Measurements from ENCODE around the gene C2orf69.
A peak's percentile ranks its signal among the peaks of the same experiment; 100 is the strongest.

The C2orf69 gene

DNA sequence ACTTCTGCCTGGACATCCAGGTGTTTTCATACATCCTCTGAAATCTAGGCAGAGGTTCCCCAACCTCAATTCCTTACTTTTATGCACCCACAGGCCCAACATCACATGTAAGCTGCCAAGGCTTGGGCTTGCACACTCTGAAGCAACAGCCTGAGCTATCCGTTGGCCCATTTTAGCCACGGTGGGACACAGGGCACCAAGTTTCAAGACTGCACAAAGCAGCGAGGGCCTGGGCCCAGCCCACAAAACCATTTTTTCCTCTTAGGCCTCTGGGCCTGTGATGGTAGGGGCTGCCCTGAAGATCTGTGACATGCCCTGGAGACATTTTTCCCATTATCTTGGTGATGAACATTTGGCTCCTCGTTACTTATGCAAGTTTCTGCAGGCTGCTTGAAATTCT is 5.9 kb downstream of the C2orf69 start:
- DNase-seq = no peak

DNA sequence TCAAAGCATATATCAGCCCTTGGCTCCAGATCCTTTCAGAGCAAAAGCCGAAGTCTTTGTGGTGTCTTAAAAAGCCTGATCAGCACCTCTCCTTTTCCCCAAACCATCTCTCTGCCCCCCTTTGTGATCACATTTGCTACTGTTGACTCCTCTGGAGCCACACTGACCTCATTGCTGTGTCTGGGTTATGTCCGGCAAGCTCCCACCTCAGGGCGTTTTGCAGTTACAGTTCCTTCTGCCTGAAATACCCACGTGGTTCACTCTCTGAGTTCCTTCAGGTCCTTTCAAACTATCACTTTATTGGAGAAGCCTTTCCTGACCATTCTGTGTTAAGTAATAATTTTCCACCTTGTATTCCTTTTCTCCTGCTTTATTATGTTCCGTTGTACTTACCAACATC is 11.8 kb downstream of the C2orf69 start:
- no peak for DNase-seq

GRCh38 chr2:199923924-199924323 is 12.8 kb downstream of the C2orf69 start:
- no peak for DNase-seq

GRCh38 chr2:199926806-199927205 is 15.7 kb downstream of the C2orf69 start:
- no peak for DNase-seq

- DNase-seq = no peak
Measured at GRCh38 chr2:199928226-199928625, 17.1 kb downstream of the C2orf69 start.

GRCh38 chr2:199928626-199929025 is 17.5 kb downstream of the C2orf69 start:
- no peak for DNase-seq

- DNase-seq = no peak
Measured at GRCh38 chr2:199929262-199929661, 18.2 kb downstream of the C2orf69 start.

- DNase-seq = no peak
Measured at GRCh38 chr2:199932312-199932855, 21.3 kb downstream of the C2orf69 start.

GRCh38 chr2:199933466-199933865 is 22.4 kb downstream of the C2orf69 start:
- no peak for DNase-seq

DNA sequence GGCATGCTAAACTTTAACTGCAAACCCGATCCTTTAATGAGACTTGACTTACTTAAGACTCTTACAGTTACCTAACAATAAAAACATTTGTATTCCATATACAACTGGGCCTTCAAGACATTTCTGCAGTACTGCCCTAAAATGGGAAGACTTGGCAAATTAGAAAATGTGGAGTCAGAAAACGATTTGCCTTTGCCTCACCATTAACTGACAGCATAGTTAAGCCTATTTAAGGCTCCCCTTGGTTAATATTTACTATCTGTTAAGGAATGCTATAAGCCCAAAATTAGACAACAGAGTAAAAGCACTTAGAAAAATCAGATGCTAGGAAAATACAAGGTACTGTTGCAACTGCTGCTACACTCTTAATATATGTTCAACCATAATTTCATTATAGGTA is 25.5 kb downstream of the C2orf69 start:
- no peak for DNase-seq

DNA sequence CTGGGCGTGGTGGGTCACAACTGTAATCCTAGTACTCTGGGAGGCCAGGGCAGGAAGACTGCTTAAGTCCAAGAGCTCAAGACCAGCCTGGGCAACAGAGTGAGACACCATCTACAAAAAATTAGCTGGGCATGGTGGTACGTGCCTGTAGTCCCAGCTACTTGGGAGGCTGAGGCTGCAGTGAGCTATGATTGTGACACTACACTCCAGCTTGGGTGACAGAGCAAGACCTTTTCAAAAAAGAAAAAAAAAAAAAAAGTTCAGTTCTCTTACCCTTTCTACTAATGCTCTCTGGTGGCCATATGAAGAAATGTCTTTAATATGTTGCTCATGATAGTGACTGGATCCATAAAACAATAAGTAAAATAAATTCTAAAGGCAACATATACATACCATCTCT is 29.3 kb downstream of the C2orf69 start:
- no peak for DNase-seq

DNA sequence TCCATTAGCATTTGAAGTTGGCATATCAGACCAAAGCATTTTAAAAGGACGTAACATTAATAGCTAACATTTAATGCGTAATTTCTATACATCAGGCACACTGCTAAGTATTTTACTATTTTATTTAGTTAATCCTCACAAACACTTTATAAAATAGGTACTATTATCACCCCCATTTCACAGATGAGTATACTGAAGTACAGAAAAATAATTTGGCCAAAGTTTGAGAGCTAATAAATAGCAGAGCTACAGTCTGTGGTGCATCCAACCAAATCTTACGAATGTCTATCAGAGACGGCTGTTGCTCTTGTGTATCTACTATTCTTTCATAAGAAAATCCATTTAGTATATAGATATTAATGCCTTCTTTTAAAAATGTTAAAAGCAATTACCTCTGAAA is 32.3 kb downstream of the C2orf69 start:
- DNase-seq = no peak

DNA sequence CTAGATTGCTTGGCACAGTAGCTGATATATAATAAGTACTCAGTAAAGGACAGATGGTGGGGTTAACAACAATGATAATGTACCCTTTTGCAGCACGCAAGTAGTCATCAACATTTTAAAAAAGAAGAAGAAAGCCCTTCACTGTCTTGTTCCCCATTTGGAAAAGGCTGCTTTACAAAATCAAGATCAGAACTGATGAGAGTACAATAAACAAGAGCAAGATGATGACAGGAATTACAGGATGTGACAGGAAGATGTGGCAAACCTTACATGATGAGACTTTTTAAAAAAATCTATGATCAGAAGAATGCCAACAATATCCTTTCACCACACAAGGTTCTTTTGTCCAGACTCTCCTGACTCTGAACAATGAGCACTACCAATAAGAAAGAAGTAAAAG is 35.1 kb downstream of the C2orf69 start:
- no peak for DNase-seq

- no peak for DNase-seq
Measured at GRCh38 chr2:199946836-199947235, 35.7 kb downstream of the C2orf69 start.

DNA sequence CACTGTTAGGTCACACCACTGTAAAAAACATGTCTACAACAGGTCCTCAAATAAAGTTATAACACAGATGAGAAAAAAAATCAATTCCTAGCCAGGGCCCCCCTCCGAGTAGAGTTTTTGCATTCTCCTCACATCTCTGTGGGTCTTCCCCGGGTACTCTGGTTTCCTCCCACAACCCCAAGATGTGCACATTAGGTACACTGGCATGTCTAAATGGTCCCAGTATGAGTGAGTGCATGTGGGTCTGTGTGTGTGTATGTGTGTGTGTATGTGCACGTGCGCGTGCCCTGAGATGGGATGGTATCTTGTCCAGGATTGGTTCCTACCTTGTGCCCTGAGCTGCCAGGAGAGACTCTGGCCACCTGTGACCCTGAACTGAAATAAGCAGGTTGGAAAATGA is 39.3 kb downstream of the C2orf69 start:
- no peak for DNase-seq

DNA sequence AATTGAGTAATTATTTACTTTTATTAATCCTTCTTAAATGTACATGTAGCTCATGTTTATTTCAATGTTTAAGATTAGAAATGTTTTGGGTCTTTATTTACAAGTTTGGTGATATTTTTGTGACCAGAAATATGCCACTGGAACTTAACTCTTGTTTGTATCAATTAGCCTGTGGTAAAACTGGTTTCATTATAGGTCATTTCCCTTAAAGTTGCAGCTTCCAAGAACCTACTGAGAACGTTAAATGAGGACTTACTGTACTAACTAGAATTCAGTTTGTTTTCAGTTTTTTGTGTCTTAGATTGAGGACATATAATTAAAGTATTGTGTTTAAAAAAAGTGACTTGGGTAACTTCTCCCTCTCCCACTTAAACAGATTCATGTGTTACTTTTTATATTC is 39.9 kb downstream of the C2orf69 start:
- DNase-seq = no peak

DNA sequence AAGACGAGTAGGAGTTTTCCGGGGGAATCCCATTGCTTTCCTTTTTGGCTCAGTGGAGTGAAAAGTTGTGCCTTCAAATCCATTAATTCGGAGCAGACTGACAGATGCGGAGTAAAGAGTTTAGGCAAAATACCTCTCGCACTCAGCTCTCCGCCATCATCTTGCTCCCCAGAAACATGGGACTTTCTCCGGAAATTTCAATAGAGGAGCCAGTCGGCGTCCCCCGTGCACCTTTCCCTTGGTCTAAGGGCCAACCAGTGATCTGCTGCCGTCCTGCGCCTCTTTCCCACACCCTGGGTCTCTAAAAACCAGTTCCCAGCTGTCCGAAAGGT is 43.9 kb downstream of the C2orf69 start:
- no peak for DNase-seq

DNA sequence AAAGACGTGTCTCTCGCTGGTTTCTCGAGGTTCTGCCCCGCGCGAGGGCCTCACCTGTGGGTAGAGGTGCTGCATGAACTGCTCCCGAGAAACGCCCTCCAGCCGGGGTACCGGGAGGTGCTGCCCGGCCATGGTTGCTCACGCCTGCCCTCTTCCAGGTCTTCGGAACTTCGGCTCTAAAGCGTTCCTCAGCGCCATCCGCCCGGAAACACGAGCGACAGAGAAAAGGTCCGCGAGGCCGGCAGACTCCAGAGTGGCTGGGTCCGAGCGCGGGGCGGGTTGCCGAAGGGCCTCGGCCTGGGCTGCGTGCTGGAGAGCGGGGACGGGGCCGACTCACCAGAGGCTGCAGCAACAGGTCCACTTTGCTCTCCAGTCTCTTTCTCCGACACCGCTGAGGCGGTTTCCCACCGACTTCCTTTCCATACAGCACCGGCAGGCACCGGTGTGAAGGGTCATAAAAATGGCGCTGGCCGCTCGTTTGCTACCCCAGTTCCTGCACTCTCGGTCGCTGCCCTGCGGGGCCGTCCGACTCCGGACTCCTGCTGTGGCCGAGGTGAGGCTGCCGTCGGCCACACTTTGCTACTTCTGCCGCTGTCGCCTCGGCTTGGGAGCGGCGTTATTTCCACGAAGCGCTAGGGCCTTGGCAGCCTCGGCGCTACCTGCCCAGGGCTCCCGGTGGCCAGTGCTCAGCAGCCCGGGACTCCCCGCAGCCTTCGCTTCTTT is 44.4 kb downstream of the C2orf69 start, which contains the start of the genes MAIP1 and TYW5:
Gene MAIP1 (plus strand): TSS at position 244 of the 723 bp plus-strand sequence. CDS start 217 bp downstream, at position 461.
Gene TYW5 (minus strand): TSS at position 153 of the 723 bp plus-strand sequence. CDS start 21 bp downstream, at position 132.
- peak; percentile 93 for DNase-seq

DNA sequence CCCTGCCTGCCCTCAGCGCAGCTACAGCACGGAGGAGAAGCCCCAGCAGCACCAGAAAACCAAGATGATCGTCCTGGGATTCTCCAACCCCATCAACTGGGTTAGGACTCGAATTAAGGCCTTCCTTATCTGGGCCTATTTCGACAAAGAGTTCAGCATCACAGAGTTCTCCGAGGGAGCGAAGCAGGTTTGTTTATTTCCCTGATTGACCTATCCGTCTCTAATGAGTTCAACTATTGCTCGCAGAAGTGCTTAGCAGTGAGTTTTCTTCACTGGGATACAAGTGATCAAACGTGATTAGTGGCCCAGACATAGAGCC is 44.9 kb downstream of the C2orf69 start:
- no peak for DNase-seq

- no peak for DNase-seq
Measured at GRCh38 chr2:199958014-199958413, 46.9 kb downstream of the C2orf69 start.

GRCh38 chr2:199962203-199962602 is 51.1 kb downstream of the C2orf69 start:
- DNase-seq = no peak

GRCh38 chr2:199966405-199966804 is 55.3 kb downstream of the C2orf69 start:
- DNase-seq = no peak

- DNase-seq = no peak
Measured at GRCh38 chr2:199966976-199967375, 55.9 kb downstream of the C2orf69 start.

DNA sequence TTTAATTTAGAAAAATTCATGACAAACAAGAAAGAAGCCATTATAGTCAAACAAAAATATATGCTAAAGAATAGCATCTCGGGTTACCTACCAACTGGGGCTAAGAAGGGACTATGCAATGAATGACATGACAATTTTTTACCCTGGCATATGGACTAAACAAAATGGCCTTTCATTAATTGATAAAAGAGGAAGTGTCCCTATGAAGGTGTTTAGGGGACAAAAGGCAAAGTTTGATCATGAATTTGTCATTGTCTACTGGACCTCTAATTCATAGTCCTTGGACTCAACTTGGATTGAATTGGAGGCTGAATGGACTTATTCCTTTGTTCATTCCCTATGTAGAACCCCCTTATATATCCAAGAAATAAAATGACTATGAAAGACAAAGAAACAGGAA is 57.0 kb downstream of the C2orf69 start:
- no peak for DNase-seq

GRCh38 chr2:199972088-199972626 is 61.1 kb downstream of the C2orf69 start:
- DNase-seq = no peak
